ENCODE measurements around the gene SLC25A36.

SLC25A36 gene

GRCh38 chr3:140920029-140920428 is 21.6 kb upstream of the SLC25A36 start:
- TF ChIP-seq TAF1 (IDR thresholded peaks at IDR 0.05; ENCODE audit: borderline replicate concordance, insufficient read depth, low read length): no peak
- no peak for TF ChIP-seq POLR2AphosphoS5 (IDR thresholded peaks at IDR 0.05; ENCODE audit: low read depth, low read length)
- TF ChIP-seq FOXP2 (optimal IDR thresholded peaks at IDR 0.05; ENCODE audit: borderline replicate concordance, extremely low read depth, extremely low read length, insufficient read depth): no peak
- no peak for TF ChIP-seq REST (IDR thresholded peaks at IDR 0.05; ENCODE audit: insufficient read depth in 1 of 2, low read depth in 2 of 2, low read length in 2 of 2)
- no peak for TF ChIP-seq SIN3A (IDR thresholded peaks at IDR 0.05; ENCODE audit: borderline replicate concordance, insufficient read depth, low read length)

GRCh38 chr3:140922634-140923033 is 19.0 kb upstream of the SLC25A36 start:
- TF ChIP-seq FOXP2 (optimal IDR thresholded peaks at IDR 0.05; ENCODE audit: borderline replicate concordance, extremely low read depth, extremely low read length, insufficient read depth) (no peak), TAF1 (IDR thresholded peaks at IDR 0.05; ENCODE audit: borderline replicate concordance, insufficient read depth, low read length) (no peak), SIN3A (IDR thresholded peaks at IDR 0.05; ENCODE audit: borderline replicate concordance, insufficient read depth, low read length) (no peak), REST (IDR thresholded peaks at IDR 0.05; ENCODE audit: insufficient read depth in 1 of 2, low read depth in 2 of 2, low read length in 2 of 2) (no peak)

- TF ChIP-seq REST (IDR thresholded peaks at IDR 0.05; ENCODE audit: insufficient read depth in 1 of 2, low read depth in 2 of 2, low read length in 2 of 2) (no peak), SIN3A (IDR thresholded peaks at IDR 0.05; ENCODE audit: borderline replicate concordance, insufficient read depth, low read length) (no peak), TAF1 (IDR thresholded peaks at IDR 0.05; ENCODE audit: borderline replicate concordance, insufficient read depth, low read length) (no peak), FOXP2 (optimal IDR thresholded peaks at IDR 0.05; ENCODE audit: borderline replicate concordance, extremely low read depth, extremely low read length, insufficient read depth) (no peak), POLR2AphosphoS5 (IDR thresholded peaks at IDR 0.05; ENCODE audit: low read depth, low read length) (no peak)
Measured at GRCh38 chr3:140924097-140924873, 17.4 kb upstream of the SLC25A36 start.

GRCh38 chr3:140927279-140928069 is 14.2 kb upstream of the SLC25A36 start:
- TF ChIP-seq TAF1 (IDR thresholded peaks at IDR 0.05; ENCODE audit: borderline replicate concordance, insufficient read depth, low read length) (no peak), REST (IDR thresholded peaks at IDR 0.05; ENCODE audit: insufficient read depth in 1 of 2, low read depth in 2 of 2, low read length in 2 of 2) (no peak), FOXP2 (optimal IDR thresholded peaks at IDR 0.05; ENCODE audit: borderline replicate concordance, extremely low read depth, extremely low read length, insufficient read depth) (no peak), SIN3A (IDR thresholded peaks at IDR 0.05; ENCODE audit: borderline replicate concordance, insufficient read depth, low read length) (no peak), POLR2AphosphoS5 (IDR thresholded peaks at IDR 0.05; ENCODE audit: low read depth, low read length) (no peak)

All from PFSK-1 (cell line).